ENCODE measurements around the gene ATP8A2. TPM values are rescaled to one million over a fixed set of nuclear protein-coding genes. Genes with fewer than 3 reads are reported as not detected.

ATP8A2 gene
- total and polyA plus RNA-seq, 9 donors, result 0.23 to 0.95 (median 0.35) TPM

DNA sequence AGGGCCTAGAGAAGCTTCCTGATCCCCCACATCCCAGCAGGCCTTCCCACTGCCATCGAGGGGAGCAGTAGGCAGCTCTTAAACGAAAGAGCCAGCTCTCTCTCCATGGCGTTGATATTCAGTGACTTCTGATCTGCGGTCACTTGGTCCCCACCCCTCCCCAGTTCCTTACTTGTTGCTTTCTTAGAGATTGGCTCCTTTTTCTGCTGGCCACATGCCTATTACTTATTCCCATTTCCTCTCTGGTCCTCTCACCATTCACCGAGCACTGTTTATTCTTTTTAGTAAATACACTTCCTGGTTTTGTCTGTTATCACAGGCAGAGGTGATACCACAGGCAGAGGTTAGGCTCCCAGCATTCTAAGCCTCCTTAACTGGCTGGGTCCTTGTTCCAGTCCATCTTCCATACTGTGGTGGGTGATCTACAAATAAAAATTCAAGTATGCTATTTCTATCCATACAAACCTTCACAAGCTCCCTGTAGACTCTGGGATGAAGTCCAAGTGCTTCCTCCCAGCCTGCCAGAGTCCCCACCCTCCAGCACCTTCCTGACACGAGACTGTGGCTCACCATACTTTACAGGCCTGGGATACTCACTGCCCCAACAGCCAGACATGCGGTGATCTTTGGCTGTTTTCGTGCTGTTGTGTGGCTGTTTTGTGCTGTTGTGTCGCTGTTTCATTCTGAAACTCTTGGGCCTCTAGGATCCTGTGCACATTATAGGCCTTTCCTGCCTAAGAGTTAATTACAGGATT, 315.9 kb downstream of the ATP8A2 start:
- intact Hi-C loops (cut with DNase I), result no loop called here
- 55 to 66% (median 65%) methylated on average over 9 of the region's 9 CpGs for WGBS, 3 donors

DNA sequence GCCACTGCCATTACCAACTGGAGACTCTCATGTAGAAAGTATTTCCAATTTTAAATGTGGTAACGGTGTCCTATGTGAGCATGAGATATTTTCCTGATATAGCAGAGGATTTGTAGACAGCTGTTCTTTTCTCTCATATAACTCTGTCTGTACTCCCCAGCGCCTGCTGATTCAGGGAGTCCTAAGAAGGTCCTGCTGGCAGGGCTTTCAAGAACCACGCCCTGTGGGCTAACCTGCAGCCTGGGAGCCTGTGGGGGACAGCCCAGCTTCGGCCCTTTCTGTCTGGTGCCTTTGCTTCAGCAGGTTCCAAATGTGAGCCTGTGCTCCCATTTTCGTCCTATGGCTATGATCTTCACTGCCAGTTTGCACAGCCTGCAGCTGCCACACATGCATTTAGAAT, 316.8 kb downstream of the ATP8A2 start:
- TF ChIP-seq POLR2A (IDR thresholded peaks at IDR 0.05) (no peak), EP300 (IDR thresholded peaks at IDR 0.05) (no peak)
- TF ChIP-seq, protein P1, sequence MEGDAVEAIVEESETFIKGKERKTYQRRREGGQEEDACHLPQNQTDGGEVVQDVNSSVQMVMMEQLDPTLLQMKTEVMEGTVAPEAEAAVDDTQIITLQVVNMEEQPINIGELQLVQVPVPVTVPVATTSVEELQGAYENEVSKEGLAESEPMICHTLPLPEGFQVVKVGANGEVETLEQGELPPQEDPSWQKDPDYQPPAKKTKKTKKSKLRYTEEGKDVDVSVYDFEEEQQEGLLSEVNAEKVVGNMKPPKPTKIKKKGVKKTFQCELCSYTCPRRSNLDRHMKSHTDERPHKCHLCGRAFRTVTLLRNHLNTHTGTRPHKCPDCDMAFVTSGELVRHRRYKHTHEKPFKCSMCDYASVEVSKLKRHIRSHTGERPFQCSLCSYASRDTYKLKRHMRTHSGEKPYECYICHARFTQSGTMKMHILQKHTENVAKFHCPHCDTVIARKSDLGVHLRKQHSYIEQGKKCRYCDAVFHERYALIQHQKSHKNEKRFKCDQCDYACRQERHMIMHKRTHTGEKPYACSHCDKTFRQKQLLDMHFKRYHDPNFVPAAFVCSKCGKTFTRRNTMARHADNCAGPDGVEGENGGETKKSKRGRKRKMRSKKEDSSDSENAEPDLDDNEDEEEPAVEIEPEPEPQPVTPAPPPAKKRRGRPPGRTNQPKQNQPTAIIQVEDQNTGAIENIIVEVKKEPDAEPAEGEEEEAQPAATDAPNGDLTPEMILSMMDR (IDR thresholded peaks at IDR 0.05), result no peak
- DNase-seq, result no peak
- no peak overlapping the region for H3K27ac ChIP-seq

More for the DNA sequence above, 315.9 kb downstream of the ATP8A2 start:
- H3K36me3 ChIP-seq, result no peaks in the 10 kb centered on the region
- no peaks in the 10 kb centered on the region for H3K27me3 ChIP-seq
- H3K4me1 ChIP-seq (ENCODE audit: insufficient read depth), result peaks cover 2% of the 10 kb centered on the region
- no peak for DNase-seq
- H3K9me3 ChIP-seq, result no peaks in the 10 kb centered on the region
- H3K4me3 ChIP-seq, result no peak overlapping the region
- no peak overlapping the region for H3K27ac ChIP-seq
- TF ChIP-seq POLR2A (IDR thresholded peaks at IDR 0.05) (no peak), EP300 (IDR thresholded peaks at IDR 0.05) (no peak)
- TF ChIP-seq, protein P1 (IDR thresholded peaks at IDR 0.05), result no peak

DNA sequence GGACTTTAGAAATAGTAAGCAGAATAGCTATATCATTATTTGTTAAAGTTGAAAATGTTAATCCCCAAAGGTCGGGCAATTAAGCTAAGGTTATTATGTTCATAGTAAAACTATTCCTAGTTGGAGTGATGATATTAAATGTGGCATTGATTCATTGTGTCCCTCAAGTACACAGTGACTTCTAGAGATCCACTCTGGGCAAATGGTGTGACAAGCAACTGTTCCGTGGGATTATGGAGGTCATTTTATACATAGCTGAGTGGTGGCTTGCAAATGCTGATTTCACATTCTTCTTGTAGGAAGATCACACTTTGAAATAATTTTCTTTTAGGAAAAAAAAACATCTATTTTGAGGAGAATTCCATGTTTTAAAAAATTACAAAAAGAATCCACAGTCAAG, 317.8 kb downstream of the ATP8A2 start:
- DNase-seq, result no peak
- no peak overlapping the region for H3K27ac ChIP-seq
- TF ChIP-seq EP300 (IDR thresholded peaks at IDR 0.05) (no peak), POLR2A (IDR thresholded peaks at IDR 0.05) (no peak)
- TF ChIP-seq, protein P1 (IDR thresholded peaks at IDR 0.05), result no peak
- no peaks in the 10 kb centered on the region for H3K27me3 ChIP-seq
- intact Hi-C loops (cut with DNase I), result no loop called here
- H3K36me3 ChIP-seq, result no peaks in the 10 kb centered on the region
- 46 to 83% (median 80%) methylated on average over 2 of the region's 2 CpGs for WGBS, 3 donors
- H3K9me3 ChIP-seq, result no peaks in the 10 kb centered on the region
- H3K4me3 ChIP-seq, result no peak overlapping the region
- H3K4me1 ChIP-seq (ENCODE audit: insufficient read depth), result peaks cover 2% of the 10 kb centered on the region

More for the DNA sequence above, 316.8 kb downstream of the ATP8A2 start:
- intact Hi-C loops (cut with DNase I), result no loop called here
- peaks cover 2% of the 10 kb centered on the region for H3K4me1 ChIP-seq (ENCODE audit: insufficient read depth)
- no peaks in the 10 kb centered on the region for H3K36me3 ChIP-seq
- no peaks in the 10 kb centered on the region for H3K27me3 ChIP-seq
- no peak overlapping the region for H3K4me3 ChIP-seq
- H3K9me3 ChIP-seq, result no peaks in the 10 kb centered on the region
- 79 to 86% (median 80%) methylated on average over 5 of the region's 5 CpGs for WGBS, 3 donors

DNA sequence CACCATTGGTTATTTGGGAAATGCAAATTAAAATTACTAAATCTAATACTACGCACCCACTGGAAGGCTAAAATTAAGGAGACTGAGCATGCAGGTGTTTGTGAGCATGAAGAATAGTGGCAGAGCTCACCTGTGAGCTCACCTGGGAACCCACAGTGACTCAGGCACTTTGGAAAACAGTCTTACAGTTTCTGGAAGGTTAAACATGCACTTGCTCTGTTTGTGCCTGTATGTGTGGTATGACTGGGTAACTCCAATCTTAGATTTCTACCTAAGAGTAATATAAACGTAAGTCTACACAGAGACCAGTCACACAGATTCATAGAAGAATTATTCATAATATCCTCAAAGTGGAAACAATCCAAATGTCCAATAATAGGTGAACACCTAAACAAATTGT, 318.8 kb downstream of the ATP8A2 start:
- TF ChIP-seq POLR2A (IDR thresholded peaks at IDR 0.05), result no peak
- no peak for TF ChIP-seq EP300 (IDR thresholded peaks at IDR 0.05)
- TF ChIP-seq, protein P1 (IDR thresholded peaks at IDR 0.05), result no peak
- Histone ChIP-seq H3K36me3 (no peaks in the 10 kb centered on the region), H3K27me3 (no peaks in the 10 kb centered on the region), H3K27ac (no peak overlapping the region), H3K9me3 (no peaks in the 10 kb centered on the region), H3K4me1 (ENCODE audit: insufficient read depth) (peaks cover 2% of the 10 kb centered on the region), H3K4me3 (no peak overlapping the region)
- intact Hi-C loops (cut with DNase I), result no loop called here
- no peak for DNase-seq
- 89 to 96% (median 95%) methylated on average over 2 of the region's 2 CpGs for WGBS, 3 donors
